H1 (cell line): ENCODE data around the gene GRM1.

Experiments
- RNF2 ChIP-seq: fragments of 200-900, 300-1000 bp; sonication (generic); IDR thresholded peaks from 2 replicates; pipeline ENCODE4 v1.7.1; 2016; ENCODE audit warnings: borderline replicate concordance, low read depth, mild to moderate bottlenecking, antibody characterized with exemption, low read length; ENCODE audit not compliant: poor library complexity, severe bottlenecking; ENCODE audit errors: missing control alignments
- RXRA ChIP-seq: IDR thresholded peaks from 2 replicates; pipeline ENCODE4 v1.6.1; 2011; ENCODE audit warnings: low read depth, mild to moderate bottlenecking, low read length, moderate library complexity; ENCODE audit not compliant: insufficient read depth
- TF ChIP-seq, protein P1 (sequence below): IDR thresholded peaks from 2 replicates; pipeline ENCODE4 v1.6.1; 2011; ENCODE audit warnings: low read length, improper control_type of control experiment
- TF ChIP-seq, protein P2 (sequence below), 3 experiments: IDR thresholded peaks; 1 replicate in 2 of 3; 2 replicates in 1 of 3; pipeline versions ENCODE4 v1.5.1 to v1.6.1; 2011; ENCODE audit warnings: low read length in 3 of 3, mild to moderate bottlenecking in 3 of 3, inconsistent platforms in 2 of 3, low read depth in 1 of 3, moderate library complexity in 1 of 3; ENCODE audit not compliant: insufficient read depth in 1 of 3; ENCODE audit errors: control extremely low read depth in 1 of 3

DNA sequence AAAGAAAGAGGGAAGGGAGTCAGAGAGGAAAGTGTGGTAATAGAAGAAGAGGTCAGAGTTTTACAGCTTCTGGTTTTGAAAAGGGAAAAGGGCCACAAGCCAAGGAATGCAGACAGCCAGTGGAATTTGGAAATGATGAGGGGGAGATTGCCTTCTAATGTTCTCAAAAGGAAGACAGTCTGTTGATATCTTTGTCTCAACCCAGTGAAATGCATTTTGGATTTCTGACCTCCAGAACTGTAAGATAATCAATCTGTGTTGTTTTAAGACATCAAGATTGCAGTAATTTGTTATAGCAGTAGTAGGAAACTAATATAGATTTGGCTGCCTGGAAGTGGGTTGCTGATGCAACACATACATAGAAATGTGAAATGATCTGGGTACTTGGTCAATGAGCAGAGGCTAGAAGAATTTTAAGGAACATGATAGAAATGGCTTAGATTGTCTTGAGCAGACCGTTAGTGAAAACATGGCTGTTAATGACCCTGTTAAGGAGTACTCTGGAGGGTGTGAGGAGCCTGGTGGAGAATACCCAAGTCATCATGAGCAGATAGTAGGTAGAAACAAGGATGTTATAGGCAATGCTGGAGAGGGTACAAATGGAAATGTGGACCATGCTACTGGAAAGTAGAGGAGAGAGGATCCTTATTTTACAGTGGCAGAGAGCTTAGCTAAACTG lies 259.0 kb downstream of the GRM1 start:
- no peak for TF ChIP-seq RXRA
- TF ChIP-seq, protein P1, sequence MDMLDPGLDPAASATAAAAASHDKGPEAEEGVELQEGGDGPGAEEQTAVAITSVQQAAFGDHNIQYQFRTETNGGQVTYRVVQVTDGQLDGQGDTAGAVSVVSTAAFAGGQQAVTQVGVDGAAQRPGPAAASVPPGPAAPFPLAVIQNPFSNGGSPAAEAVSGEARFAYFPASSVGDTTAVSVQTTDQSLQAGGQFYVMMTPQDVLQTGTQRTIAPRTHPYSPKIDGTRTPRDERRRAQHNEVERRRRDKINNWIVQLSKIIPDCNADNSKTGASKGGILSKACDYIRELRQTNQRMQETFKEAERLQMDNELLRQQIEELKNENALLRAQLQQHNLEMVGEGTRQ, result no peak
- TF ChIP-seq, protein P2, sequence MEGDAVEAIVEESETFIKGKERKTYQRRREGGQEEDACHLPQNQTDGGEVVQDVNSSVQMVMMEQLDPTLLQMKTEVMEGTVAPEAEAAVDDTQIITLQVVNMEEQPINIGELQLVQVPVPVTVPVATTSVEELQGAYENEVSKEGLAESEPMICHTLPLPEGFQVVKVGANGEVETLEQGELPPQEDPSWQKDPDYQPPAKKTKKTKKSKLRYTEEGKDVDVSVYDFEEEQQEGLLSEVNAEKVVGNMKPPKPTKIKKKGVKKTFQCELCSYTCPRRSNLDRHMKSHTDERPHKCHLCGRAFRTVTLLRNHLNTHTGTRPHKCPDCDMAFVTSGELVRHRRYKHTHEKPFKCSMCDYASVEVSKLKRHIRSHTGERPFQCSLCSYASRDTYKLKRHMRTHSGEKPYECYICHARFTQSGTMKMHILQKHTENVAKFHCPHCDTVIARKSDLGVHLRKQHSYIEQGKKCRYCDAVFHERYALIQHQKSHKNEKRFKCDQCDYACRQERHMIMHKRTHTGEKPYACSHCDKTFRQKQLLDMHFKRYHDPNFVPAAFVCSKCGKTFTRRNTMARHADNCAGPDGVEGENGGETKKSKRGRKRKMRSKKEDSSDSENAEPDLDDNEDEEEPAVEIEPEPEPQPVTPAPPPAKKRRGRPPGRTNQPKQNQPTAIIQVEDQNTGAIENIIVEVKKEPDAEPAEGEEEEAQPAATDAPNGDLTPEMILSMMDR (IDR thresholded peaks at IDR 0.05; ENCODE audit: control extremely low read depth in 1 of 3, insufficient read depth in 1 of 3, low read depth in 1 of 3, low read length in 3 of 3), result no peak
- TF ChIP-seq RNF2, result no peak
